GM21367 (cell line): Measurements from ENCODE around the gene DLX1.
A peak's percentile ranks its signal among the peaks of the same experiment; 100 is the strongest.
"Not testable (repeated sequence)": the region's sequence is repeated elsewhere in the genome, so short reads cannot be mapped to it uniquely, and the experiment has no call there.

Experiments
- ATAC-seq: cut with Tn5 transposase; IDR thresholded peaks from one replicate; pipeline ENCODE4 v1.9.1; 2021; ENCODE audit not compliant: unreplicated experiment

The DLX1 gene

DNA sequence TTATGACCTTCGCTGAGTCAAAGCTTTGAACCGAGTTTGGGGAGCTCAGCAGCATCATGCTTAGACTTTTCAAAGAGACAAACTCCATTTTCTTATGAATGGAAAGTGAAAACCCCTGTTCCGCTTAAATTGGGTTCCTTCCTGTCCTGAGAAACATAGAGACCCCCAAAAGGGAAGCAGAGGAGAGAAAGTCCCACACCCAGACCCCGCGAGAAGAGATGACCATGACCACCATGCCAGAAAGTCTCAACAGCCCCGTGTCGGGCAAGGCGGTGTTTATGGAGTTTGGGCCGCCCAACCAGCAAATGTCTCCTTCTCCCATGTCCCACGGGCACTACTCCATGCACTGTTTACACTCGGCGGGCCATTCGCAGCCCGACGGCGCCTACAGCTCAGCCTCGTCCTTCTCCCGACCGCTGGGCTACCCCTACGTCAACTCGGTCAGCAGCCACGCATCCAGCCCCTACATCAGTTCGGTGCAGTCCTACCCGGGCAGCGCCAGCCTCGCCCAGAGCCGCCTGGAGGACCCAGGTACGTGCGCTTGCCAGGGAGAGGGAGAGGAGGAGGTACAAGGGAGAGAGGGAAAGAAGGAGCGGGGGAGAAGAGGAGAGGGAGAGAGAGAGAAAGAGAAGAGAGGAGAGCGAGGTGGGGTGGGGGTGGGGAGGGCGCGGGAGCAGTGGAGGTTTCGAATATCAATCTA, at the start of gene DLX1:
DLX1 (plus strand) TSS at position 48 of the 700 bp plus-strand sequence; CDS start at position 219, 171 bp downstream.
- ATAC-seq, result peak; percentile 7

DNA sequence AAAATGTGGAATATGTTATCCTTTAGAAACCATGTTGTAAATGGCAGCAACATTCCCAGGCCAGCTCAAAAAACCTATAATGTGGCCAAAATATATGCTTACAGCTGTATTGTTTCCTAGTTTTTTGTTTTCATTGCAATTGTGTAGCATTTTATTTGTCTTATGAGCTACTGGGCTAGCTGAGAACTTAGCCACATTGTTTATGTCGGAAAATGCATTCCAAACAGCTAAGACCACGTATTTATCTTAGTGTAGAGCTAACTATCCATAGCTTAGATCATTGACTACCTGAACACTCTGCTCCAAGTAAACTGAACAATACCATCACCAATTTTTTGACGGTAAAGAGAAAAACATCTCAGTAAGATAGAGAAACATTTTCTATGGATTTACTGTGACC, 47.2 kb upstream of the DLX1 start:
- ATAC-seq, result no peak

DNA sequence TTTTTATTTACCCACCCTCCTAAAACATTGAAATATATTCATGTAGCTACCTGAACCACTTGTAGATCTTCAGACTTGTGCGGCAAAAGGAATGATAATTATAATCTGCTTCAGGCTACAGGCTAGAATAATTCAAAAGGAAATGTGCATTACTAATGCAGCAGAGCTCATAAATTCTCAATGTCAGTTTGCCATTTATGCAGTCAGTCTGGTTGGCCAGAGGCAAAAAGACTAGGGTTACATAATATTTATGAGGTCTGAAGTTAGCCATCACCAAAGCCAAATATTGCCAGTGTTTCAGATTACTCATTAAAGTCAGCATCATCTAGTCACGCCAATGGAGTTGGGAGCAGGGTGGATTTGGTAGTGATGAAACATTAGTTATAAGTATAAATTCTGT, 46.7 kb upstream of the DLX1 start:
- ATAC-seq, result no peak

DNA sequence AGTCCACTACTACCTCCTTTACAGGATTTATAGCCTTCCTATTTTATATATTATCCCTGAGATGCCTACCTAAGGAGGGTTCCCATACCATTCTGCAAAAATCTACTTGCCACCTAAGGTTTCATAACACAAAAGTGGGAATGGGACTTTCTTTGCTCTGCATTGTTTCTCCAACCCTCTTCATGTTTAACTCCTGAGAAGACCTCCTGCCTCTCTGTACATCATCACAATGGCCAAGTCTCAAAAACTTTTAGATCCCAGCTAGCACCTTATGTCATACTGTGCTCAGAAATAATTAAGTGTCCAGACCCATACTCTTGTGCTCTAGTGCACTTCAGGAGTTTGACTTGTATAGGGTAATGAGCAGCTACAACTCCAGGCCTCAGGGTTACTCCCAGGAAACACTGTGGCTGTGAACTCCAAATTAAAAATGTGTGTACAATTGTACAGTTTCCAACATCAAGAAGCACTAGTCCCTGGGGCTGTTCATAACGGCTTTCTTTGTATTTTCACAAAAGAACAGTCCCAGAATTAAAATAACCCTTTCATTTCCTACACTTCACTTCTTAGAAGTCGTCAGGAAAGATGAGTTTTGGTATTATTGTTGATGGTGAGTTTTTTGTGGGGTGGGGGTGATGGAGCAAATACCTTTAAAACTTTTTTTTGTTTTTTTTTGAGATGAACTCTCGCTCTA, 46.1 kb upstream of the DLX1 start:
- ATAC-seq, result no peak

DNA sequence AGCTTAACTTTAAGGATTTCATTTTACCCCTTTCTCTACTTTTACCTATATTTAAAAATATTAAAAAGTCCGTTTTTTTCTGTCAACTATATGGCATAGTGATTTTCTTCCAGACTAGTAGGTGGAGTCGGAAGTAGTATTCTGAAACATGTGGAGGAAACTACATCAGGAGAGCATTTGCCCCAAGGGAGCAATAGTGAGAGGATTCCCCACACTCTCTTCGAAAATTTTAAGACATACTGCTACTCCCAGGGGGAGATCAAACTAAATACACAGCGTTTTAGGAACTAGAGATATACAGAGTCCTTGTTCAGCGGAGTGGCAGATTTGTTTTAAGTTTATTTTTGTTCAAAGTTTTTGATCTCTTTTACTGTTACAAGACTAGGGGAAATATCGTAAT, 45.0 kb upstream of the DLX1 start:
- ATAC-seq, result no peak

DNA sequence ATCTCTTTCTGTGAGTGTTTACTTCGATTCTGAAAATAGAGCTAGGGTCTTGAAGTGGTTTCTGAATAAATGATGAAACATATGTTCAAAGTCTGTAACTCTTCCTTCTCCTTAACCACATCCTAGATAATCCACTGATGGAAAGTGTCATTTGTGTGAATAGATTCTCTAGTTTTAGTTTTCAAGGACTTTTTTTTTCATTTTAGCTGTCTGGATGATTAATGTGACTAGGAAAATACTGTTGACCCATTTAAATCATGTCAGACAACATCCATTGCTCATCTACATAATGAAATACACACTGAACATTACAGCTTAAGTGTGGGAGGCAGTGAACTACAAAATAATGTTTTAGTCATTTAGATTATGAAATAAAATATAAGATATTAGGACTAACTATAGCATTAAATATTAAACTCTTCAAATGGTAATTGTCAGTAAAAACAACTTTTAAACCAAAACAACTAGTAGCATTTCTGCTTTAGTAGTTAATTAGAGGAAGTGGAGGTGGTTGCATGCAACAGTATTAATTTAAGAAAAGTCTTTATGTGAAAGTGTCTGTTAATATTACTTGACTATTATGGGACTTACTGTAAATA, 39.1 kb upstream of the DLX1 start:
- no peak for ATAC-seq

DNA sequence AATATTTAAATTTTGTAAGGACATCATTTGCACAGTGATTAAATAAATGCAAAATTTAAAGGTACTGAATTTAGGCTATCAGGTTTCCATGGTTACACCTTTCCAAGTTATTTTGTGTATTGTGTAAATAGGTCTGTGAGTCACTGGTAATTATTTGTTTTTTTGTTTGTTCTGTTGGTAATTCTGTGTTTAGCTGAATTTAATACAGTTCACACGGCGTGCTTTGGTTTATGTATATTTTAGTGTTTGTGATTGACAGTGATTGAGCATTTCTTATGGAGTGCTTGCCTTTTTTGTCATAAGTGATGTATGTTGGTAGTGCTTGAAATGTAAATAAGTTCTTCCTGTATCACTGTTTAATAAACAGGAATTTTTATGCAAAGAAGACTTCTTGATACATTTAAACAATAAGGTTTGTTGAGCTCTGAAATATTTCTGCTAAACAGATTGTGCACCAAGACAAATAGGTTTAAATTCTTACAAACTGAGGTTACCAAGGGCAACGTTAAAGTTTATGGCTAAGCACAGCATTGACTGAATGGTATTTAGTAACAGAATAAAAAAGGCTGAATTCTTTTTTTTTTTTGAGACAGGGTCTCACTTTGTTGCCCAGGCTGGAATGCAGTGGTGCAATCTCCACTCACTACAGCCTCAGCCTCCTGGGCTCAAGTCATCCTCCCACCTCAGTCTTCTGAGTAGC, 38.3 kb upstream of the DLX1 start:
- no peak for ATAC-seq

DNA sequence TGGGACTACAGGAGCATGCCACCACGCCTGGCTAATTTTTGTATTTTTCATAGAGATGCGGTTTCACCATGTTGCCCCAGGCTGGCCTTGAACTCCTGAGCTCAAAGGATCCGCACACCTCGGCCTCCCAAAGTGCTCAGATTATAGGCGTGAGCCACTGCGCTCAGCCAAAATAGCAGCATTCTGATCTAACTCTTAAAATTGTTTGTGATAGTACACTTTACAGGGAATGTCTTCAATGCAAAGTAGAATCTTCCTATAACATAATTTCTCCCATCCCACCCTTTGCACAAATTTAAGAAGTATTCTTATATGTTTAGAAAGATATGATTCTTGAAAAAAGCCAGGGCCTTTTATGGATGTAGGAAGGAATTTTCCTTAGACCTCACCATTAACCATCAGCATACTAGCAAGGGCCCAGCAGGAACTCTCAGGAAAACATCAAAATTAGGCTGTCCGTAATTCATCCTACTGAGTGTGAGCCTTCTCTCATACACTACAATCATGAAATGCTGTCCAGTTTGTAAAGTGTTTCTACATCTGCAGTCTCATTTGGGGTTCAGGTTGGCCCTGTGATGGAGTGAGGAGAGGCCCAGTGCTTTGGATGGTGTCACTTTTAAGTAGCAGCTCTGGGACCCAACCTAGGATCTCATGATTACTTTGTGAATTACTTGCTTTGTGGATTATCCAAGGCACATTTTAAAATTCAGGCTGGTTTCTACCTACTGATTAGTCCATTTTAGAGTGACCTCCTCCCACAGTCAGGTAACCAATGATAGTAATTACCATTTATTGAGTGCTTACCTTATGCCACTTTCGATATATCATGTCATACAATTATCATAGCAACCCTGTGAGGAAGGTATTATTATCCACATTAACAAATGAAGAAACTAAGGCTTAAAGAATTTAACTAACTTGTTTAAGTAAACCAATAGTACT, 37.5 kb upstream of the DLX1 start:
- ATAC-seq, result no peak

DNA sequence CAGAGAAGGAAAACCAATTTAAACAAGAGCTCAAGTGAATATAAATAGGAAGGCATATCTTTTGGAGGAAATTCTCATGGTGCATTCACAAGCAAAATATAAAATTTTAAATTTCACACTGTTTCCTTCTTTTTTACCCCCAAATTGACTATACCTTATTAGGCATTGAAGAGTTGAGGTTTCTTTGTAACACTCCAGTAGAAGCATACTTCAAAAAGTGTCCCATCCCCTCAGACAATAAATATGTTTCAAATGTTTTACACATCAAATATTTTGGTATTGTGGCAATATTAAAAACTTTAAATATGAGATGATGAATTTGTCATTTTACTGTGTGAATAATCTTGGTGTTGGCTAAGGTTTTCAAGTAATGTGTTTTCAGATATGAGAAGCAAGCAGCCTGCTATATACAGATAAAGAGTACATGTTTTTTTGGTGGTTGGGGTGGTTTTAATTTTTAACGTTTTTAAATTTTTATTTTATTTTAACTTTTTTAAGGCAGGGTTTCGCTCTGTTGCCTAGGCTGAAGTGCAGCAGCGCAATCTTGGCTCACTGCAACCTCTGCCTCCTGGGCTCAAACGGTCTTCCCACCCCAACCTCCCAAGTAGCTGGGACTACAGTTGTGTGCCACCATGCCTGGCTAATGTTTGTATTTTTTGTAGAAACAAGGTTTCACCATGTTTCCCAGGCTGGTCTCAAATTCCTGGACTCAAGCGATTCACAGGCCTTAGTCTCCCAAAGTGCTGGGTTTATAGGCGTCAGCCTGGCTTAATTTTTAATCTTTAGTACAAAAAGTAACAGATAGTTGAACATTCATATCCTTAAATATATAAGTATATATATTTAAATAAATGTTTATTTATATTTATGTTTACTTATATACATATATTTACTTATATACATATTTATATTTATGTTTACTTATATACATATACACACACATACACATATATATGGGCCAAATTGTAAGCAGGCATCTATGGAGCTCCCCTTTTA, 36.5 kb upstream of the DLX1 start:
- ATAC-seq, result no peak

DNA sequence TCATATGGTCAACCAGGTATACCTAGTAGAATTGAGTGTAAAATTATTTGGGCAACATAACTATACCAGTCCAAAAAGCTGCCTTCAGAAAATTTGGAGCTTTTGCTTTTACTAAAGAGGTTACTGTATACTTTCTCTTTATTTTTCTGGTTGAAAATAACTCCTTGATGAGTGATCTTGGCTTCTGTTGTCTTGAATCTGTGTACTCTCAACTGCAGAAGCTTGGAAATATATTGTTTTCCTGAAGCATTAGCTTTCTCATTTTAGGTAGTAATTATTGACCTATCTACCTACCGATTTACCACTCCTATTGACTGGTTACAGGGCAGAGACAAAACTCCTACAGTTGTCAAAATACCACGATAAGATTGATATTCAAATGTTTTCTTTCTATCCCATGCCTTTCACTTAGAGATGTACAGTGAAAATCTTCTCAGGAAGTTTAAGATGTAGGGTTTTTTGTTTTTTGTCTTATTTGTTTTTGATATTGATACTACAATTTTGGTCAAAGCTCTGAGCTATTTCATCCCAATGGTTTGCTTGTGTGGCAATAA, 35.7 kb upstream of the DLX1 start:
- no peak for ATAC-seq

DNA sequence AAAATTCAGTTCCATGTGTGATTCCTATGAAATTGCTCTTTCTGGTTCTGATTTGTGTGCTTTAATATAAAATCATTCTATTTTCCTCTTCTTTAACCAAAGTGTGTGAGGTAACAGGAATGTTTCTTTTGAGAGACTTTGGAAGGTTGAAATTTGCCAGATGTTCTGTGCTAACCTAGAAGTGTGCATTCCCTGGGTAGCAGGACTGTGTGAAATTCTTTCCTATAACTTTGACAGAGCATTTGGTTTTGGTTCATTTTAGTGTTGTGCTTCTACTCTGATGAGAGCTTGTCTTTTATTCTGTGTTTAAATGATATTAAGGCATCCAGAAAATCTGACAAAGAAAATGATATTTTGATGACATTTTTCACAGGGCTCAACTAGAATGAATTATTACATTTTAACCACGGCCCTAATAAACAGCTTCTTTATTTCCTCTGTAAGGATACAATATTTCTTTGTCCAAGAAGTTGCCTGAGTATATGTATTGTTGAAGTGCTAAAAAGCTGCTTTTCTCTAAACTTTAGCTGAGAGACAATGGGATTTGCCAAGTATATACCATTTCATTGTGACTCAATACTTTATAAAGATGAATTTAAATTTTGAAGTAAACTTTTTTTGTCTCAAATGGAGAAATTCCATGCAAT, 34.7 kb upstream of the DLX1 start:
- no peak for ATAC-seq

DNA sequence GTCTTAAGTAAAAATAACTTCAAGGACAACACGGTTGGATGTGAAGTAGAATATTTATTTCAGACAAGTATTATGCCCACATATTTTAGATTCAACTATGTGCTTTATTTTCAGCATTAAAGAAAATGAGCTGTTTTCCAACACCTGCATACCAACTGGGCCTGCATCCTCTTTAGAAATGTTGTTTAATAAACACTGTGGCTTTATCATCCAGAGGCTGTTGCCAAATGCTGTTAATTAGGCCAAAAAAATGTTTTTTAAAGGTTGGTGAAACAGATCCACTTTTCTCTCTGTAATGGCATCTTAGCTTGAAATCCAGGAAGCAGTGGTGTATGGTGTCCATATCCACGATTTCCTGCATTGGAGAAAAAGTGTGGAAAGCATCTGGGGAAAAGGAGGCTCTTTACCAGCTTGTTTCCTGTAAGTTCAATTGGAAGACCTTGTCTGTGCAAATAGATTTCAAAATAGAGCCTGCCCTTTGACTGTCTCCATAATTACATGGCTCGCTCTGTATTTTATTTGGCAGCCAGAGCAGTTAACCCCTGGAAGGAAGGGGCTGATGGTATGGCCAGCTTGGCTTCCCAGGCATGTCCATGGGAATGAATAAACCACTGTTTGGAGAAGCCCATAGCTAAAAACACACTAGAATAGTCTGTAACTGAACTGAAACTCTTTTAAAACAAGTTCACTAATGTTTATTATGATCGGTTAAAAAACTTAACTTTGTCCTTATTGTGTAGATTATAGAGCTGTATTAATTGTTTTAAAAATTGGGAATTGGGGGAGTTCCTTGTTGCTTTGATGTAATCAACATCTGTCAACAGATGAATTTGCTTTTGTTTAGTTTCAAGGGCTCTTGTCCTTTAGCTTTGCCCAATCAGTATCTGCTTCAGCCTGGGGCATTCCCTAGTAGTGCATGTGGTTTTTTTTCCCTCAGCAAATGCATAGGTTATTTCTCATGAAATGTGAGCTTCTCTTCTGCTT, 33.0 kb upstream of the DLX1 start:
- ATAC-seq, result no peak

DNA sequence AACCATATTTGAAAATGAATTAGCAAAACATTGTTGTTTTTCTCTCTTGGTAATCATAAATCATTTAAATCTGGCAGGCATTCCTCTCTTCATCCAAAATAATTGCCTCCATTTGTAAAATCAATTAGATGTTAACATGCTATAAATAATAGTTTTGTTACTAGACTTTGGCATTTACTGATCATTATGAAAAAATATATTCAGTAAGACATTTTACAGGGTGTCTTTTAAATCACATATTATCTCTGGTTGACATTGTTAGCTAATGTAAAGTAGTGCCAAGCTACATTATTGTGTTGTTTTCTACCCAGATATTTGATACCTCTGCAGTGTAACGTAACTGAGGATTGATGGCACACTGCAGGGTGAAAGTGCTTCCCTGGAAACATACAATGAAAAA, 31.8 kb upstream of the DLX1 start:
- ATAC-seq, result no peak

DNA sequence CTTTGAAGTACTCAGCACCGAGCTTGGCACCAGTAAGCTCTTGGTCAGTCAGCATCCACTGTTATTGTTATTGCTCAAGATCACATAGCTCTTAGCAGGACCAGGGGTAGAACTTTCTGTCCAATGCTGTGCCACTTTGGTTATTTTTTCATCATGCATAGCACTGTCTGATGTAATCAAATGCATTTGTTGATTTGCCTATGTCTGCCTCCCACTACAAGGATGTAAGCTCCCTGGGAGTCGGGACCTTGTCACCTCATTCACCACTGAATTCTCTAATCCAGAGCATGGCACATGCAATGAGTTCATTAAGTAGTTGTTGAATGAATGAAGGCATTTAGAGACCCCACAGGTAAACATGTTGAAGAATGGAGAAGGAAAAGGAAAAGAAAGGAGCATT, 29.0 kb upstream of the DLX1 start:
- ATAC-seq, result no peak

DNA sequence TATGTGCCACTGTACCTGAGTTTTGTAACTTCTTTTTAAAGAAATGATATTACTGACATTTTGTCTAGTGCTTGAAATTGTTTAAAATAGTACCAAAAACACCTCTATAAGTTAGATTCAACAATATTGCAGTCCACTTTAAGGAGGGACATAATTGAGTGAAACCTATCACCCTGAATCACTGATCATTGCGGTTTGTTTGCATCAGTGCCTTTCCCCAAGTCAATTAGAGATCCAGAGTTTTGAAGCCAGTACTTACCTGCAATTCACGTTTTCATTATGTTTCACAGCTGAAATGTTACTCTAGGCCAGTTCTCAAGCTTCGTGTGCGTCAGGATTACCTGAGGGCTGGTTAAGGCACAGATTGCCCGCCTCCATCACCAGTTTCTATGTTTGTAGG, 26.6 kb upstream of the DLX1 start:
- no peak for ATAC-seq

DNA sequence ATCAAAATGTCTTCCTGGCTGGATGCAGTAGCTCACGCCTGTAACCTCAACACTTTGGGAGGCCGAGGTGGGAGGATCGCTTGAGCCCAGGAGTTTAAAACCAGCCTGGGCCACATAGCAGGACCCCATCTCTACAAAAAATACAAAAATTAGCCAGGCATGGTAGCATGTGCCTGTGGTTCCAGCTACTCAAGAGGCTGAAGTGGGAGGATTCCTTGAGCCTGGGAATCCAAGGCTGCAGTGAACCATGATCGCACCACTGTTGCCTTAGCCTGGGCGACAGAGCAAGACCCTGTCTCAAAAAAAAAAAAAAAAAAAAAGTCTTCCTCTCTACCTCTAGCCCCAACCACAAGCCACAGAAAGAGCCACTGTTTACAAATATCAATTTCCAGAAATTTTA, 25.2 kb upstream of the DLX1 start:
- ATAC-seq, result not testable (repeated sequence)

DNA sequence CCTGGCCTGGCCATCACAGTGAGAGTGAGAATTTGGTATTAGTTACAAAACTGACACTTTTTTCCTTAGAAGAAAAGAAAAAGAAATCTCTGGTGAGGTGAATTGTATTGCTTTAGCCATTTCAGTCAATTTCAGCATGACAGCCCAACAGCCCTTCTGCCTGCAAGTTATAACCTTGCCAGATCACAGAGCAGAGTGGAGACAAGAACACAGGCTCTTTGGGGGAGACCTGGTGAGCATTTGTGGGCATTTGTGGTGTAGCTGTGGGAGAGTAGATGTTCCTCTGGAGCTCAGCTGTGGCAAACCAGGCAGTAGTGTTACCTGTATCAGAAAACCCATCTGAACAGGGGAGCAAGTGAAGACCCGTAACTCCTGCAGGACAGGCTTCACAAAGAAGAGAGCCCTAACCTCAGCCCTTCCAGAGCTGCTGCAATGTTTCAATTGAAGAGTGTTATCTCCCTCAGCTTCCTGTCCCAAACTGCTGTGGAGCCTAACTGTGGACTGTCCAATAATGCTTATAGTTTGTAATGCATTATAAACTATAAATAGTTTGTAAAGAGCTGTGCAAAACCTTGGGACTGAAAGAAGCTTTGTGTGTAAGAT, 22.8 kb upstream of the DLX1 start:
- ATAC-seq, result no peak
